Pancreas (tissue), 10 donors: ENCODE measurements around the gene PHLDB2. TPM values are rescaled to one million over a fixed set of nuclear protein-coding genes. Genes with fewer than 3 reads are reported as not detected.

ENCODE experiments used
- ATAC-seq, 4 donors: fragments of 200-7000 bp; cut with Tn5 transposase; one replicate each; pipeline versions ENCODE4 v1.8.0 to v1.9.1; 2020; ENCODE audit warnings: mild to moderate bottlenecking in 4 of 4, moderate library complexity in 4 of 4
- DNase-seq, 6 donors: peaks; one replicate each; pipeline ENCODE4 v3.0.0-alpha.2; 2020
- FAIRE-seq: peaks from 2 replicates; lab custom pipeline; 2012; peaks lifted over from hg19 to GRCh38; lab: Jason Lieb, UNC
- H3K27ac ChIP-seq, 4 donors: fragments of 200-600 bp; sonication (generic); 1 replicate in 3 of 4; 2 replicates in 1 of 4; pipeline versions ENCODE4 v1.5.0 to v1.8.0; 2020
- H3K27me3 ChIP-seq, 4 donors: fragments of 200-600 bp; one replicate each; pipeline ENCODE4 v1.8.0; 2021
- H3K36me3 ChIP-seq, 3 donors: fragments of 200-600 bp; sonication (generic) in 1 of 3; one replicate each; pipeline versions ENCODE4 v1.5.0 to v1.8.0; 2020 to 2021
- H3K4me1 ChIP-seq, 3 donors: fragments of 200-600 bp; one replicate each; pipeline ENCODE4 v1.8.0; 2021
- H3K4me3 ChIP-seq, 4 donors: fragments of 200-600 bp; sonication (generic) in 2 of 4; one replicate each; pipeline versions ENCODE4 v1.5.0 to v1.8.0; 2020 to 2021
- H3K9me3 ChIP-seq, 4 donors: fragments of 200-600 bp; one replicate each; pipeline ENCODE4 v1.8.0; 2021
- CTCF ChIP-seq, 4 donors: fragments of 200-600 bp; sonication (generic) in 3 of 4; IDR thresholded peaks; one replicate each; pipeline versions ENCODE4 v1.5.0 to v1.8.0; 2021; ENCODE audit warnings: antibody characterized with exemption in 4 of 4
- WGBS, 2 donors: extraction: QIAGEN DNeasy Blood & Tissue Kit; methylation state at CpG; one replicate each; pipeline ENCODE4 v1.1.7; 2013; 5-methylcytosine and 5-hydroxymethylcytosine counted together
- intact Hi-C, 3 donors: fragments of 100-400 bp; cut with DNase I; formaldehyde crosslinking; loops; one replicate each; pipeline versions ENCODE4 v1.11.1 to v1.14.2; 2022
- polyA plus RNA-seq, 2 donors: library from polyadenylated mRNA; stranded (reverse); fragments of 200-250 nt; gene quantifications; one replicate each; pipeline ENCODE4 v1.2.3, GENCODE V29; 2013
- total RNA-seq, 6 donors: library from RNA; stranded (reverse); fragmentation: NEBNext Ultra II Directional in 4 of 6; extraction: Animal tissue kit (Norgen Biotek cat#: 25700) in 4 of 6; gene quantifications; one replicate each; pipeline versions ENCODE4 v1.2.1 to v1.2.4, GENCODE V29; 2021 to 2023
- donor health status: healthy with polysubstance abuse.
- donor health status: DM: no; HTN: no; CAD: no; lungs with moderate emphysema.
- donor health status: DM: no; HTN: no; CAD: no.
- donor health status: control.
- donor health status: control.
- donor health status: Bipolar disorder and iron deficiency.
- donor health status: DM: yes; HTN: yes; CAD: no.
- donor health status: DM: no; HTN: no; CAD: no.
- donor health status: DM: no; HTN: no; CAD: no.
- donor health status: DM: yes; HTN: yes; CAD: no.

The PHLDB2 gene
- total and polyA plus RNA-seq, 8 donors = 10.8 to 36.7 (median 15.1) TPM

DNA sequence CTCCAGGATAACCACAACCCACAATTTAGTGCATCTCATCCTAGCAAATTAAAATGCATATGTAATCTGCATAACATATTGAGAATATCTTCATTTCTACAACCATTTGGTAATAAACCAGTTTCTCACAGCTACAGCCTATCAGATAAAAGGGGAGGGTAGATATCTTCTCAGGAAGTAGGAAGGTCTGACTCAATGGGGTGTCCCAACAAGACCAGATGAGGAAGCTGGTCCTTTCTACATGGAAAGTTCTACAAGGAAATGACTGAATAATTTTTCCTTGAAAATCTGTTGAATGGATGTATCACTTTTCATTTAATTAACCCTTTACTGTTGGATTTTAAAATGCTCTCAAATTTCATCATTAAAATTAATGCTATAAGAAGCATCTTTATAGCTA is 158.0 kb downstream of the PHLDB2 start:
- no peaks in the 10 kb centered on the region for H3K9me3 ChIP-seq
- DNase-seq = no peak
- no peaks in the 10 kb centered on the region for H3K36me3 ChIP-seq
- no peak for TF ChIP-seq CTCF (IDR thresholded peaks at IDR 0.05)
- intact Hi-C loops = no loop called here
- H3K4me3 ChIP-seq = no peak overlapping the region
- no peaks in the 10 kb centered on the region for H3K27me3 ChIP-seq
- H3K27ac ChIP-seq = no peak overlapping the region
- no peak for ATAC-seq
- no peaks in the 10 kb centered on the region for H3K4me1 ChIP-seq
- no peak for FAIRE-seq

GRCh38 chr3:112018712-112019111 is 159.6 kb downstream of the PHLDB2 start:
- intact Hi-C loops = no loop called here
- Histone ChIP-seq H3K4me3 (no peak overlapping the region), H3K9me3 (no peaks in the 10 kb centered on the region), H3K4me1 (no peaks in the 10 kb centered on the region), H3K36me3 (no peaks in the 10 kb centered on the region), H3K27ac (no peak overlapping the region), H3K27me3 (no peaks in the 10 kb centered on the region)
- ATAC-seq (no peak), DNase-seq (no peak), FAIRE-seq (no peak)
- TF ChIP-seq CTCF (IDR thresholded peaks at IDR 0.05) = no peak
- WGBS, 2 donors = 97 to 98% methylated on average over 4 of the region's 4 CpGs

DNA sequence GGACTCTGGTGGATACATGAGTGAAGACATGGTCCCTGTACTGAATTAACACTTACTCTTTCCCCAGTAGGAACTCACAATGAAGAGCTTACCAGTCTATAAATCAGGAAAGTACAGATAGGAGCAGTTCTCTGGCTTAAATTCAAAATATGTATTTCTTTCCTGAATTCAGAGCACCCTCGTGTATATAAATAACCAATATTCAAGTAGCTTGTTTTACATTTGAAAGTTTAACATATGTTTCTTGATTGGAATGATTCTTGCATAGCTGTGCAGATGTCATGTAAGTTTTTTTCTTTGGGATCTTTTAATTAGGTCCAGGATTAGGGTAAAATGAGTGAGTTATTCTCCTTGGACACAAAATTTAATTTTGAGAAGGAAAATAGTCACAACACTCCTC is 160.7 kb downstream of the PHLDB2 start:
- no peaks in the 10 kb centered on the region for H3K4me1 ChIP-seq
- no peak for FAIRE-seq
- DNase-seq = no peak
- H3K27ac ChIP-seq = no peak overlapping the region
- 62 to 73% methylated on average over 1 of the region's 1 CpG for WGBS, 2 donors
- H3K9me3 ChIP-seq = no peaks in the 10 kb centered on the region
- no peak overlapping the region for H3K4me3 ChIP-seq
- no peak for ATAC-seq
- intact Hi-C loops = no loop called here
- no peaks in the 10 kb centered on the region for H3K27me3 ChIP-seq
- no peak for TF ChIP-seq CTCF (IDR thresholded peaks at IDR 0.05)
- no peaks in the 10 kb centered on the region for H3K36me3 ChIP-seq

- intact Hi-C loops = no loop called here
- TF ChIP-seq CTCF (IDR thresholded peaks at IDR 0.05) = no peak
- ATAC-seq (no peak), DNase-seq (no peak), FAIRE-seq (no peak)
- H3K4me1 ChIP-seq = no peaks in the 10 kb centered on the region
- no peaks in the 10 kb centered on the region for H3K36me3 ChIP-seq
- no peaks in the 10 kb centered on the region for H3K27me3 ChIP-seq
- WGBS, 2 donors = 73 to 81% methylated on average over 1 of the region's 1 CpG
- H3K4me3 ChIP-seq = no peak overlapping the region
- H3K9me3 ChIP-seq = no peaks in the 10 kb centered on the region
- no peak overlapping the region for H3K27ac ChIP-seq
These were observed 161.6 kb downstream of the PHLDB2 start for GRCh38 chr3:112020674-112021085.

Other genes with a start within 250 kb of the PHLDB2 start
- gene PLCXD2, start 184.6 kb upstream of the PHLDB2 start, total RNA-seq = 10 to 100 TPM in 3 of 6 donors, 1 to 10 TPM in 3; 6.1 to 12.1 (median 9.4) TPM
- 10 to 100 TPM; 23.1 to 23.6 TPM for gene PLCXD2, start 184.6 kb upstream of the PHLDB2 start, polyA plus RNA-seq
- 10 to 100 TPM; 10.3 to 15.4 (median 13.0) TPM for gene ABHD10, start 119.8 kb downstream of the PHLDB2 start, total RNA-seq
- gene ABHD10, start 119.8 kb downstream of the PHLDB2 start, polyA plus RNA-seq = 10 to 100 TPM; 14.5 to 19.5 TPM
- 1 to 10 TPM in 3 of 6 donors, under 1 TPM in 3; 0.28 to 3.1 (median 1.3) TPM for gene TAGLN3, start 139.7 kb downstream of the PHLDB2 start, total RNA-seq
- gene TAGLN3, start 139.7 kb downstream of the PHLDB2 start, polyA plus RNA-seq = 10 to 100 TPM; 14.2 to 50.7 TPM
- gene TMPRSS7, start 175.5 kb downstream of the PHLDB2 start, total RNA-seq = under 1 TPM in 4 of 6 donors, not detected in 2; 0.04 to 0.14 (median 0.08) TPM
- gene TMPRSS7, start 175.5 kb downstream of the PHLDB2 start, polyA plus RNA-seq = not detected
- gene C3orf52, start 227.1 kb downstream of the PHLDB2 start, total RNA-seq = 10 to 100 TPM; 16.1 to 51.7 (median 24.9) TPM
- 10 to 100 TPM in 1 of 2 donors, 1 to 10 TPM in 1; 9.7 to 11.2 TPM for gene C3orf52, start 227.1 kb downstream of the PHLDB2 start, polyA plus RNA-seq